ENCODE results near the gene FOXL3.

- TF ChIP-seq REST (IDR thresholded peaks at IDR 0.05; ENCODE audit: unreplicated experiment): no peak
- TF ChIP-seq CTCF (conservative IDR thresholded peaks at IDR 0.05; ENCODE audit: low read depth in 2 of 2): no peak
- no peak for TF ChIP-seq EZH2 (IDR thresholded peaks at IDR 0.05; ENCODE audit: low read depth, unreplicated experiment)
- no peak for TF ChIP-seq POLR2AphosphoS5 (IDR thresholded peaks at IDR 0.05; ENCODE audit: low read depth)
- no peak for TF ChIP-seq CREB1 (CRISPR knock-in tag; IDR thresholded peaks at IDR 0.05; ENCODE audit: low read depth)
- no peak for TF ChIP-seq ETS1 (IDR thresholded peaks at IDR 0.05)
- TF ChIP-seq JUNB (IDR thresholded peaks at IDR 0.05; ENCODE audit: unreplicated experiment): no peak
- no peak for TF ChIP-seq EZH2phosphoT487 (IDR thresholded peaks at IDR 0.05; ENCODE audit: unreplicated experiment)
- no peak for TF ChIP-seq ZNF331 (CRISPR knock-in tag; IDR thresholded peaks at IDR 0.05; ENCODE audit: low read depth)
- TF ChIP-seq ZNF462 (CRISPR knock-in tag; IDR thresholded peaks at IDR 0.05): no peak
- TF ChIP-seq NANOG (IDR thresholded peaks at IDR 0.05; ENCODE audit: borderline replicate concordance): no peak
- TF ChIP-seq STAT1 (IDR thresholded peaks at IDR 0.05; ENCODE audit: unreplicated experiment): no peak
- TF ChIP-seq ZNF114 (CRISPR knock-in tag; IDR thresholded peaks at IDR 0.05): no peak
These were observed 31.3 kb upstream of the FOXL3 start for GRCh38 chr7:258476-259190.

Data from GM23338 (cell line).